Activated T-cell treated with anti-CD3 and anti-CD28 coated beads, Interleukin-2, amount 50 U/mL, for 24 hours (primary cell): ENCODE results near the gene IST1.
A peak's percentile ranks its signal among the peaks of the same experiment; 100 is the strongest.

Source experiments
- DNase-seq: peaks from one replicate; pipeline ENCODE4 v3.0.0-alpha.2; 2020
- H3K27ac Mint-ChIP-seq: 2 replicates; pipeline ENCODE4 v1.8.0; 2020; ENCODE audit warnings: mild to moderate bottlenecking, mixed read lengths
- H3K27me3 Mint-ChIP-seq: 2 replicates; pipeline ENCODE4 v1.8.0; 2020; ENCODE audit warnings: mixed read lengths
- H3K36me3 Mint-ChIP-seq: 2 replicates; pipeline ENCODE4 v1.8.0; 2020; ENCODE audit warnings: low read depth, mixed read lengths
- H3K4me1 Mint-ChIP-seq: 2 replicates; pipeline ENCODE4 v1.8.0; 2020; ENCODE audit warnings: low read depth, mixed read lengths
- H3K4me3 Mint-ChIP-seq: 2 replicates; pipeline ENCODE4 v1.8.0; 2020; ENCODE audit warnings: mild to moderate bottlenecking, moderate library complexity, mixed read lengths
- H3K9me3 Mint-ChIP-seq: 2 replicates; pipeline ENCODE4 v1.8.0; 2020; ENCODE audit warnings: mixed read lengths

Gene IST1

DNA sequence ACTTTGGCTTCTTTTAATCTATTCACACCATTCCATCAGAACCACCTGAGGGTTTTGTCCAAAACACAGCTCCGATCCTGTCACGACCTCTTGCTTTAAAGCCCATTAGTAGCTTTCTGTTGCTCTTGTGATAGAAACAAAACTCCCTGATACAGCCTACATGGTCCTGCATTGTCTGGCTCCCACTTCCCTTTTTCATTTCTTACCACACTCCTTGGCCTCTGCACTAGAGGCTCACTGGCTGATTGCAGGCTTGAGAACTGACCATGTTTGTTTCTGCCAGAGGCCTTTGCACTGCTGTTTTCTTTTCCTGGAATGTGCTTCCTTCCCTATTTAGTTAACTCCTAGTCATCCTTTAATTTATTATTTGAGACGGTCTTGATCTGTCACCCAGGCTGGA, 23.7 kb downstream of the IST1 start:
- H3K27ac Mint-ChIP-seq, result peak overlapping the region; percentile 6
- H3K9me3 Mint-ChIP-seq, result no peaks in the 10 kb centered on the region
- no peak for DNase-seq
- H3K27me3 Mint-ChIP-seq, result no peaks in the 10 kb centered on the region
- H3K4me3 Mint-ChIP-seq, result no peak overlapping the region
- H3K36me3 Mint-ChIP-seq, result peaks cover 94% of the 10 kb centered on the region
- H3K4me1 Mint-ChIP-seq, result peaks cover 28% of the 10 kb centered on the region

DNA sequence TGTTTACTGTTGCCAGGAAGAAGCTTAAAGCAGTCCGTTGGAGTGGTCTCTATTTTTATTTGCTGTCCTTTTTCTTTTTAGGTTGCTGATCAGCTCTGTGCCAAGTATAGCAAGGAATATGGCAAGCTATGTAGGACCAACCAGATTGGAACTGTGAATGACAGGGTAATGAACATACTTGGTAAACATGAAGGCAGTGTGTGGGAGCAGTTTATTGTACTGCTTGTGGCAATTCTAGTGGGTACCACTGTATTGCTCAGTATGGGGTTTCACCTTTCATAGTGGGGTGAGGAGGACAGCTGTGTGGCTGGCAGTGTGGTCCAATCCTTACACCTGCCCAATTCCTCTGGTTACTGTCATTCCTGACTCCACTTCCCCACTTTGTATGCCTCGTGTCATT, 25.3 kb downstream of the IST1 start:
- H3K27me3 Mint-ChIP-seq, result no peaks in the 10 kb centered on the region
- no peaks in the 10 kb centered on the region for H3K9me3 Mint-ChIP-seq
- no peak for DNase-seq
- H3K4me3 Mint-ChIP-seq, result no peak overlapping the region
- peak overlapping the region; percentile 71 for H3K27ac Mint-ChIP-seq
- H3K4me1 Mint-ChIP-seq, result peaks cover 15% of the 10 kb centered on the region
- peaks cover 95% of the 10 kb centered on the region for H3K36me3 Mint-ChIP-seq

DNA sequence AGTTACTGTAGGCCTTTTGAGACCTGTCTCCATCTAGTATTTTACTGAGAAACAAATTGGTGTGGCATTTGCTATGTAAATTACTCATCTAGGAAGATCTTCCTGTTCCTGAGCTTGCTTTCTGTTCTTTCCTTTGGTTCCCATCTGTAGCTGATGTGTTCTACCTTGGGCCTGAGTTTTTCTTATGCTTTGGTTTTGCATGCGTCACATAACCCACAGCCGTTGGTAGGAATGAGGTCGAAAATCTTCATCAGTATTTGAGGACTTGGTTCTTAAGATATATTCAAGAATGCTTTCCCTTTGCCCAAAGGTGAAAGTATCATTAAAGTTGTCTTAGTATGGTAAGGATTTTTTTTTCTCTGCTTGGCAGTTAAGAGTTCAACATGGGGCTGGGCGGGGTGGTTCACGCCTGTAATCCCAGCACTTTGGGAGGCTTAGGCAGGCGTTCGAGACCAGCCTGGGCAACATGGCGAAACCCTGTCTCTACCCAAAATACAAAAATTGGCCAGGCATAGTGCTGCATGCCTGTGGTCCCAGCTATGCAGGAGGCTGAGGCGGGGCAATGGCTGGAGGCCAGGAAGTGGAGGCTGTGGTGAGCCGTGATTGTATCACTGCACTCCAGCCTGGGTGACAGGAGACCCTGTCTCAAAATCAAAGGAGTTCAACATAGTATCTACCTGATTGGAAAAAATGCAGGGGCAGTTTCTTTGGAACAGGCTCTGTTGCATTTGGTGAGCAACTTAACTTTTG, 28.8 kb downstream of the IST1 start:
- H3K36me3 Mint-ChIP-seq, result peaks cover 92% of the 10 kb centered on the region
- H3K9me3 Mint-ChIP-seq, result no peaks in the 10 kb centered on the region
- H3K4me3 Mint-ChIP-seq, result no peak overlapping the region
- no peaks in the 10 kb centered on the region for H3K27me3 Mint-ChIP-seq
- H3K27ac Mint-ChIP-seq, result peak overlapping the region; percentile 46
- no peak for DNase-seq
- H3K4me1 Mint-ChIP-seq, result peaks cover 12% of the 10 kb centered on the region

DNA sequence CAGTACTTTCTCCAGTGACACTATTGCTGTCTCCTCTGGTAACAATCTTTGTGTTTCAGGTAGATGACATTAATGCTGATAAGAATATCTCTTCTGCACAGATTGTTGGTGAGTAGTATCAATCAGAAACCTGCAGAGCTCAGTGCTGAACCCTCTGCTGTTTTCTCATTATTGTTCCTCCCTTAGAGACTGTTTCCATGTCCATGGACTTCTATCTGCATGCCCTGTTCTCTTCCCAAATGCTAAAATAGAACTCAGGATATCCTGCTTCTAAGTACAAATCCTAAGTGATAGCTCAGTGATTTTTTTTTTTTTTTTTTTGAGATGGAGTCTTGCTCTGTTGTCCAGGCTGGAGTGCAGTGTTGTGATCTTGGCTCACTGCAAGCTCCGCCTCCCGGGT, 29.4 kb downstream of the IST1 start:
- H3K4me3 Mint-ChIP-seq, result no peak overlapping the region
- H3K27ac Mint-ChIP-seq, result no peak overlapping the region
- peaks cover 12% of the 10 kb centered on the region for H3K4me1 Mint-ChIP-seq
- DNase-seq, result no peak
- peaks cover 91% of the 10 kb centered on the region for H3K36me3 Mint-ChIP-seq
- no peaks in the 10 kb centered on the region for H3K27me3 Mint-ChIP-seq
- H3K9me3 Mint-ChIP-seq, result no peaks in the 10 kb centered on the region

DNA sequence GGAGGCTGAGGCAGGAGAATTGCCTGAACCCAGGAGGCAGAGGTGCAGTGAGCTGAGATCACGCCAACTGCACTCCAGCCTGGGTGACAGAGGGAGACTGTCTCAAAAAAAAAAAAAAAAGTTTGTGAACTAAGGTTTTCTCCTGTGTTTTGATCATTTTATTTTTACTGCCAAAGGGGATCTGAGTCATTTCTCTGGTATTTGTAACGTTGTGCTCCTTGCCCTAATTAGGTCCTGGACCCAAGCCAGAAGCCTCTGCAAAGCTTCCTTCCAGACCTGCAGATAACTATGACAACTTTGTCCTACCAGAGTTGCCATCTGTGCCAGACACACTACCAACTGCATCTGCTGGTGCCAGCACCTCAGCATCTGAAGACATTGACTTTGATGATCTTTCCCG, 32.1 kb downstream of the IST1 start:
- Mint-ChIP-seq H3K36me3 (peaks cover 91% of the 10 kb centered on the region), H3K27me3 (no peaks in the 10 kb centered on the region), H3K9me3 (no peaks in the 10 kb centered on the region), H3K4me3 (no peak overlapping the region), H3K4me1 (peaks cover 21% of the 10 kb centered on the region), H3K27ac (peak overlapping the region; percentile 76)
- DNase-seq, result no peak

DNA sequence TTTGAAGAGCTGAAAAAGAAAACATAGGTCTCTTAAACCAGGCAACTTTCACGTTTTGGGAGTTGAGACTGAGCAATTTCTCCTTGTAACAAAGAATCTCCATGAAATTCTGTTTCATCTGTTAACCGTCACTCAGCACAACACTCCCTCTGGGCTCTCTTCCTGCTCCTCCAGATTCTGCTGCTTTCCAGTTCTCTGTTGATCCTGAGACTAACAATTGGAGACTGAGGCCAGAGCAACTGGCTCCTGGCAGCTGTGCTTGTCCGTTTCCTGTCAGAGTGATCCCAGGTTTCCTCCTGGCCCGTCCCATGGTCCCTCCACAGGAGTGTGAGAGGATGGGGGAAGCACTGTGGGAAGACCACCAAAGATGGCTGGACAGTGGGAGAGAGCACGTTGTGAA, 32.5 kb downstream of the IST1 start:
- Mint-ChIP-seq H3K4me3 (no peak overlapping the region), H3K4me1 (peaks cover 21% of the 10 kb centered on the region), H3K27ac (peak overlapping the region; percentile 76), H3K36me3 (peaks cover 89% of the 10 kb centered on the region), H3K27me3 (no peaks in the 10 kb centered on the region), H3K9me3 (no peaks in the 10 kb centered on the region)
- no peak for DNase-seq

DNA sequence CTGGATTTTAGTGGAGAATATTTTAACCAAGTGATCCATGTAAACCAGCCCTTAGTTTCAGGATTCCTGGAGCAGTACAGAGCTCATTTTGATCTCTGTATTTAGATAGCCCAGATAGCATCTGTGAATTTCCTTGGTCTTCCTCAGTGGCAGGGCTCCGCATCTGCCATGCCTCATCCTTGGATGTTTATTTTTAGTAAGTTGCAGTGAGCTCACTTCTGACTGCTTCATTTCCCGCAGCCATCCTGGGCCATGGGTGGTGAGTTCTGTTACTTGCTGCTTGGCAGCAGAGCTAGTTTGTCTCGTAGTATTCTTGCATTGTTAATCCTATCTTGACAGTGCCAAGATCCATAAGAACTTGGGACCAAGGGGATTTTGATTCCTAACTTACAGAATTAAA, 33.7 kb downstream of the IST1 start:
- H3K9me3 Mint-ChIP-seq, result no peaks in the 10 kb centered on the region
- peaks cover 23% of the 10 kb centered on the region for H3K4me1 Mint-ChIP-seq
- no peaks in the 10 kb centered on the region for H3K27me3 Mint-ChIP-seq
- peak overlapping the region; percentile 64 for H3K27ac Mint-ChIP-seq
- H3K4me3 Mint-ChIP-seq, result no peak overlapping the region
- DNase-seq, result no peak
- H3K36me3 Mint-ChIP-seq, result peaks cover 90% of the 10 kb centered on the region

DNA sequence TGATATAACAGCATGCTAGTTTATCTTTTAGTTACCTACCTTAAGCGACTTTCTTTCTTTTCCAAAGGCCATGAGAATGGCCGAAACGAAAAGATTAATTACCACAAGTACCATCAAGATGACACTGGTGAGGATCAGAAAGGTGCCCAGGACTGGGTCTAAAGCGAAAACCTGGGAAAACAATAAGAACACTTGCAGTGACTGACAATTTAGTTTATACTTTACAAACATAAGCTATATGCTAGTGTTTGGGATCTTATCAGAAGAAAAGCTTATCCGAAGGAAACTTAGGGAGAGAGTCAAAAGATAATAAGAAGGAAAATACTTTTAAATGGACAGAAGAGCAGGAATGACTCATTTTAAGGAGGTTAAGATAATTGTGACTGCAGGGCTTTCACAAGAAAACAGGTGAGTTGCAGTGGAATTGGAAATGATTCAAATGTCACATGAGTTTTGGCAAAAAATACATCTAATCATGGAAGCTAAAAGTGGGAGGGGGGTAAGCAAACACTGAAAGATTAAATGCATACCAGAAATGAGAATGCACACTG, 34.8 kb downstream of the IST1 start:
- Mint-ChIP-seq H3K9me3 (no peaks in the 10 kb centered on the region), H3K36me3 (peaks cover 90% of the 10 kb centered on the region), H3K4me3 (no peak overlapping the region), H3K4me1 (peaks cover 25% of the 10 kb centered on the region), H3K27me3 (no peaks in the 10 kb centered on the region), H3K27ac (peak overlapping the region; percentile 47)
- DNase-seq, result no peak

DNA sequence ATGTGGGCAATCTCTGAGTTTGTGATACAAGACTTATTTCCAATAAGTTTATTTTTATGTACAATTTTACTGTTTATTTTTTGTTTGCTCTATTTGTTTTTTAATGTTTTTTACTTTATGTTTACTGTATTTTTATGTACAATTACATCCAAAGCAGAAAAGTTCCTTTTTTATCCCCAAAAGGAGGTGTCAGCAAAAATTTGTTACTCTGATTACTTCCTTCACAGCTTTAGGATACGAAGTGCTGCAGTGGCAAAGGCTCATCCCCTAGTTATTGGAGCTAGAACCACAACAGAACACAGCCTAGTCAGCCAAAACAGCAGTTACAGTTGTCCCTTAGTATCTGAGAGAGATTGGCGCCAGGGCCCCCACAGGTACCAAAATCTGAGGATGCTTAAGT, 35.7 kb downstream of the IST1 start:
- H3K4me1 Mint-ChIP-seq, result peaks cover 25% of the 10 kb centered on the region
- peak overlapping the region; percentile 61 for H3K27ac Mint-ChIP-seq
- H3K36me3 Mint-ChIP-seq, result peaks cover 89% of the 10 kb centered on the region
- no peaks in the 10 kb centered on the region for H3K27me3 Mint-ChIP-seq
- H3K4me3 Mint-ChIP-seq, result no peak overlapping the region
- DNase-seq, result no peak
- no peaks in the 10 kb centered on the region for H3K9me3 Mint-ChIP-seq

DNA sequence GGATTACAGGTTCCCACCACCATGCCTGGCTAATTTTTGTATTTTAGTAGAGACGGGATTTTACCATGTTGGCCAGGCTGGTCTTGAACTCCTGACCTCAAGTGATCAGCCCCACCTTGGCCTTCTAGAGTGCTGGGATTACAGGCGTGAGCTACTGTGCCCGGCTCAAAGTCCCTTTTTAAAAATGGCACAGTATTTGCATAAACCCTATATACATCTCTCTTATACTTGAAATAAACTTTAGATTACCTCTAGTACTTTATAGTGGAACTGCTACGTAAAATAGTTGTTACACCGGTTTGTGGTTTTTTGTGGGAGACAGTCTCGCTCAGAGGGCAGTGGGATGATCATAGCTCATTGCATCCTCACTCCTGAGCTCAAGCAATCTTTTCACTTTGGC, 36.3 kb downstream of the IST1 start:
- H3K36me3 Mint-ChIP-seq, result peaks cover 87% of the 10 kb centered on the region
- H3K27ac Mint-ChIP-seq, result peak overlapping the region; percentile 61
- H3K9me3 Mint-ChIP-seq, result no peaks in the 10 kb centered on the region

DNA sequence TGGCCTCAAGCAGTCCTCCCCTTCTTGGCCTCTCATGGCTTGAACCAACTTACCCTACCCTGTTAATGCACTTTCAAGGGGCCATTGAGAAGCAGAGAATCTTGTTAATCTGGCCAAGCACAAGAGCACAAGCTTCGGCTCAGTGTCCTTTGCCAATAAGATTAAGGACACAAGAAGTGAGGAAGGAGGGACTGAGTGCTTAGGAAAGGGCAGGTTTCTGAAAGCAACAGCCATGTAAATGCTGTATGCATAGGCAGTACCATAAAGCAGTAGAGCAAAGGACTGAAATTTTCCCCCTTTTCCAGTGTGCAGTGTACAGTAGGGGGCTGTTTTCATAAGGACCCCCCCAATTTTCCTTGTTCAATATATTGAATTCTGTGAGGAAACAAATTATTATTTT, 37.7 kb downstream of the IST1 start:
- H3K27ac Mint-ChIP-seq, result peak overlapping the region; percentile 47
- DNase-seq, result no peak
- H3K9me3 Mint-ChIP-seq, result no peaks in the 10 kb centered on the region
- H3K4me1 Mint-ChIP-seq, result peaks cover 18% of the 10 kb centered on the region
- no peak overlapping the region for H3K4me3 Mint-ChIP-seq
- no peaks in the 10 kb centered on the region for H3K27me3 Mint-ChIP-seq
- H3K36me3 Mint-ChIP-seq, result peaks cover 75% of the 10 kb centered on the region

More for the DNA sequence above, 36.3 kb downstream of the IST1 start:
- H3K27me3 Mint-ChIP-seq, result no peaks in the 10 kb centered on the region
- peaks cover 25% of the 10 kb centered on the region for H3K4me1 Mint-ChIP-seq
- no peak overlapping the region for H3K4me3 Mint-ChIP-seq
- no peak for DNase-seq

DNA sequence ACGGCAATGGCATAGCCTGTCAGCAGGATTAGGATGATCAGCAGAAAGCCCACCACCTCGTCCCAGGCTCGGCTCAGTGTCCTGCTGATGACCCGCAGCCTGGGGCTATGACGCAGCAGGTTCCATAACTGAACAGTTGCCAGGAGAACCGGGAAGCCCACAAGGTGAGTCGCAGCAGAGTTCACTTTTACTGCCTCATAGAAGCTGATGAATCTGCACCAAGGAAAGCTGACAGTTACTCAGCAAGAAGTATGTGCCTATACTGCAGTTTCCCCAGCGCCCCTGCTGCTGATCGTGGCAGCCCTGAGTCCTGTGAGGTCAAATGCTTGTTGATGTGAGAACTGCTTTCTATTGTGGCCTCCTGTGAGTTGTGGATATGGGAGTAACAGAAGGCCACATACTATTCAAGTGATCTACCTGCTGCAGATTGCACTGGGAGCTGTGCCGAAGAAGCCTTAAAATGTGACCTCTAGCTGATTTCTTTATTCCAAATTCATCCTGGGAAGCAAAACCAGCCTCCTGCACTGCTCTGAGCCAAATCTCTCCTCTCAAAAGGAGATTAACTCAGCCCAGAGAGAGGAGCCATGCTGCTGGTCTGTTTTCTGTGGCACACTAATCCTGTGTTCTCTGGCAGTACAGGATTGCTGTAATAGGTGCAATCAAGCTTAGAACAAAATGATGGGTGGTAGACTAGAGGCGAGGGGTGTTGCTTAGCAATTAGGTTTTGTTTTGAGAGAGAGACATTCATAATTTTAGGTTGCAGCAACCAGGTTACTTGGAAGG, 38.8 kb downstream of the IST1 start:
- no peaks in the 10 kb centered on the region for H3K27me3 Mint-ChIP-seq
- DNase-seq, result no peak
- H3K36me3 Mint-ChIP-seq, result peaks cover 64% of the 10 kb centered on the region
- no peak overlapping the region for H3K4me3 Mint-ChIP-seq
- no peaks in the 10 kb centered on the region for H3K9me3 Mint-ChIP-seq
- H3K27ac Mint-ChIP-seq, result peak overlapping the region; percentile 82
- H3K4me1 Mint-ChIP-seq, result peaks cover 16% of the 10 kb centered on the region

DNA sequence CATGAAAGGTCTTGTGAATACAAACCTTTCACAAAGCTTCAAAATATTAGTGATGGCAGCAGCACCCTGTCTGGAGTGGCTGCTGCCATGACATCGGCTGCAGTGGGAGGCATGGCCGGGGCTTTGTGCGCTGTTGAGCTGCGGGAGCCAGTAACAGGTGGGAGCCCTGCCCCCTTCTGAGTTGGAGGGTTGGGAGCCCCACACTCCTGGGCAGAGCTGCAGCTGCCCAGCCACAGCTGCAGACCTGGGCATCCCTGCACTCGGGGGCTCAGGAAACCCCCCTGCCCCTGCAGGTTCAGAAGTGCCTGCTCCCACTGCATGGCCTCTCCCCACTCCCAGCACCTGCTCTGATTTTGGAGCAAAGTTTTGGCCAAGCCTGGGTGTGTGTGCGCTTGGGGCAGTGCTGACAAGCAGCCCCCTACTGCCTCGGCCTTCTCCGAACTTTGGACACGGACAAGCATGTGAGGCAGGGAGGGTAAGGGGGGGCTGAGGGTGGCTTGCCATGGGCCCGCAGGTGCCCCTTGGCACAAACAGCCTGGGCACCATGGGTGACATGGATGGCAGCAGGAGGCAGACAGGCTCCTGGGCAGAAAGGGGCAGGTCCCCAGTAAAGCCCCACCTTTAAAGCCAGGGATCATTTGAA, 42.7 kb downstream of the IST1 start:
- Mint-ChIP-seq H3K27ac (no peak overlapping the region), H3K4me3 (no peak overlapping the region), H3K4me1 (peaks cover 4% of the 10 kb centered on the region), H3K9me3 (no peaks in the 10 kb centered on the region), H3K36me3 (peaks cover 28% of the 10 kb centered on the region), H3K27me3 (no peaks in the 10 kb centered on the region)
- DNase-seq, result no peak

DNA sequence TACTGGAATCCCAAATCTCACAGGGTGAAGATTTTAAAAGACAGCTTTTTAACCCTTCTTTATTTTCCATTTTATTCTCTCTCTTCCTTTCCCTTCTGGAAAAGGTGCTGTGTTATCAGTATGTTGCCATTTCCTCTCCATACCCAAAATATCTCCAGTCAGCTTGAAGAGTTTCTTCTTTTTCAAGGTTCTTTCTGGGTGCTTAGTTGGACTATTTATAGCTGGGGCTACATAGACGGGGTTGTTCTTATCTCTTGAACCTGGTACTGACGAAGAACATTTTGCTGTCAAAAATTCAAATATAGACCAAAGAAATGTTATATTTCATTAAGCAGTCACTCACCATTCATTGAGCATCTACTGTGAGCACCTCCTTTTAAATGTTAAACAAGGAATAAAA, 48.6 kb downstream of the IST1 start:
- Mint-ChIP-seq H3K36me3 (no peaks in the 10 kb centered on the region), H3K27me3 (peaks cover 5% of the 10 kb centered on the region)

More for the DNA sequence above, 48.6 kb downstream of the IST1 start:
- H3K4me1 Mint-ChIP-seq, result peaks cover 1% of the 10 kb centered on the region
- H3K4me3 Mint-ChIP-seq, result no peak overlapping the region
- DNase-seq, result no peak
- no peak overlapping the region for H3K27ac Mint-ChIP-seq
- no peaks in the 10 kb centered on the region for H3K9me3 Mint-ChIP-seq
